ENCODE measurements around the gene CRISP3. TPM values are rescaled to one million over a fixed set of nuclear protein-coding genes. Genes with fewer than 3 reads are reported as not detected.

The CRISP3 gene
- total RNA-seq, 1 donor from 2014 or later = not detected

DNA sequence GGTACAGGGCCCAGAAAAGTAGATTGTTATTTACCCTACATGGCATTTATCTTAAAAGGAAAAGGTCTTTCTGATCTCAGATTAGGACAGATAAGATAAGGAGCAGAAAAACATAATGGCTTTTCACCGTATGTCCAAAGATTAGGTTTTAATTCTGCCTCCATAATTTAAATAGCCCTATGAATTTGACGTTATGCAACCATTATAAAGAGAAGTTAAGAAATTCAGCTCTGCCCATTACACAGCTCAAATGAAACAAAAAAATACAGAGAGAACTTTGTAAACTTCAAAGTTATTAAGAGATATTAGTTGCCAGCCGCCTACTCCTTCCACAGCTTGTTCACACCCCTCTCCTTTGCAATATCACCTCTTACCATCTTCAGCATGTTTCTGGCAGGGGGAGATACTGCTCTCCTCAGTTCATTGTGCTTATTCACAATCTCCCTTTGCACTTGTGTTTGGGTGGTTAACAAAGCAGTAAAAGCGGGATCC lies 8.1 kb downstream of the CRISP3 start:
- TF ChIP-seq, protein P1, sequence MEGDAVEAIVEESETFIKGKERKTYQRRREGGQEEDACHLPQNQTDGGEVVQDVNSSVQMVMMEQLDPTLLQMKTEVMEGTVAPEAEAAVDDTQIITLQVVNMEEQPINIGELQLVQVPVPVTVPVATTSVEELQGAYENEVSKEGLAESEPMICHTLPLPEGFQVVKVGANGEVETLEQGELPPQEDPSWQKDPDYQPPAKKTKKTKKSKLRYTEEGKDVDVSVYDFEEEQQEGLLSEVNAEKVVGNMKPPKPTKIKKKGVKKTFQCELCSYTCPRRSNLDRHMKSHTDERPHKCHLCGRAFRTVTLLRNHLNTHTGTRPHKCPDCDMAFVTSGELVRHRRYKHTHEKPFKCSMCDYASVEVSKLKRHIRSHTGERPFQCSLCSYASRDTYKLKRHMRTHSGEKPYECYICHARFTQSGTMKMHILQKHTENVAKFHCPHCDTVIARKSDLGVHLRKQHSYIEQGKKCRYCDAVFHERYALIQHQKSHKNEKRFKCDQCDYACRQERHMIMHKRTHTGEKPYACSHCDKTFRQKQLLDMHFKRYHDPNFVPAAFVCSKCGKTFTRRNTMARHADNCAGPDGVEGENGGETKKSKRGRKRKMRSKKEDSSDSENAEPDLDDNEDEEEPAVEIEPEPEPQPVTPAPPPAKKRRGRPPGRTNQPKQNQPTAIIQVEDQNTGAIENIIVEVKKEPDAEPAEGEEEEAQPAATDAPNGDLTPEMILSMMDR (IDR thresholded peaks at IDR 0.05; ENCODE audit: insufficient read depth, low read depth, low read length) = no peak
- H3K9ac ChIP-seq (ENCODE audit: low read length) = no peak overlapping the region
- Mint-ChIP-seq H3K27ac (ENCODE audit: unreplicated experiment) (no peak overlapping the region), H3K9me3 (ENCODE audit: unreplicated experiment) (no peaks in the 10 kb centered on the region), H3K4me3 (ENCODE audit: unreplicated experiment) (no peak overlapping the region), H3K36me3 (ENCODE audit: low read depth, unreplicated experiment) (no peaks in the 10 kb centered on the region), H3K4me1 (ENCODE audit: low read depth, unreplicated experiment) (no peaks in the 10 kb centered on the region), H3K27me3 (ENCODE audit: low read depth, unreplicated experiment) (no peaks in the 10 kb centered on the region)
- H4K20me1 ChIP-seq (ENCODE audit: insufficient read depth, low read length) = no peaks in the 10 kb centered on the region
- H3K4me3 ChIP-seq (ENCODE audit: insufficient read depth, low read depth, low read length) = no peak overlapping the region
- H3K36me3 ChIP-seq (ENCODE audit: insufficient read depth, low read length) = no peaks in the 10 kb centered on the region
- H3K4me2 ChIP-seq (ENCODE audit: low read length) = no peak overlapping the region
- no peak for FAIRE-seq
- no peak overlapping the region for H3K27ac ChIP-seq (ENCODE audit: low read depth, low read length)
- H3K27me3 ChIP-seq (ENCODE audit: insufficient read depth, low read length) = no peaks in the 10 kb centered on the region
- no peaks in the 10 kb centered on the region for H3K79me2 ChIP-seq (ENCODE audit: insufficient read depth, low read length)
- no peak overlapping the region for H2AFZ ChIP-seq (ENCODE audit: low read depth, low read length)
- H3K4me1 ChIP-seq (ENCODE audit: insufficient read depth, low read length) = no peaks in the 10 kb centered on the region
- DNase-seq (ENCODE audit: low read depth) = no peak
- no peaks in the 10 kb centered on the region for H3K9me3 ChIP-seq (ENCODE audit: insufficient read depth, low read depth, low read length)

DNA sequence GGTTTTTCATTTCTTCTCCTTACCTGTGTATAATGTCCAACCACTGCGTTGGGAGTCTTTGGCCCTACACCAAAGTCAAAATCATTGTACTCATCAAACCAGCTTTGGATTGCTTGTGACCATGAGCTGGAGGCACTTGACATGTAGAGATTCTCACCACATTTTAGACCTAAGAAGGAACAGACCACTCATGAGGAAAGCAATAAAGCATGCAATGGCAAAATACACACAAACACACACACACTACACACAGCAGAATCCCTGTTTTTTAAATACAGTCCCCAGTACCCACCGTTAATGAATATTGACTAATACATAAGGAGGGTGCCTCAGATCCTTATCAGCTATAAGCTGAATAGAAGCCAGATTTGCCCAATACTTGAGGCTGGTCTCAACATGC lies 10.5 kb downstream of the CRISP3 start:
- Histone ChIP-seq H3K9me3 (ENCODE audit: insufficient read depth, low read depth, low read length) (no peaks in the 10 kb centered on the region), H3K79me2 (ENCODE audit: insufficient read depth, low read length) (no peaks in the 10 kb centered on the region), H3K27me3 (ENCODE audit: insufficient read depth, low read length) (no peaks in the 10 kb centered on the region), H3K36me3 (ENCODE audit: insufficient read depth, low read length) (no peaks in the 10 kb centered on the region), H3K27ac (ENCODE audit: low read depth, low read length) (no peak overlapping the region), H3K4me2 (ENCODE audit: low read length) (no peak overlapping the region), H3K4me3 (ENCODE audit: insufficient read depth, low read depth, low read length) (no peak overlapping the region), H3K4me1 (ENCODE audit: insufficient read depth, low read length) (no peaks in the 10 kb centered on the region), H3K9ac (ENCODE audit: low read length) (no peak overlapping the region), H4K20me1 (ENCODE audit: insufficient read depth, low read length) (no peaks in the 10 kb centered on the region), H2AFZ (ENCODE audit: low read depth, low read length) (no peak overlapping the region)
- no peak for DNase-seq (ENCODE audit: low read depth)
- Mint-ChIP-seq H3K36me3 (ENCODE audit: low read depth, unreplicated experiment) (no peaks in the 10 kb centered on the region), H3K27me3 (ENCODE audit: low read depth, unreplicated experiment) (no peaks in the 10 kb centered on the region), H3K4me1 (ENCODE audit: low read depth, unreplicated experiment) (no peaks in the 10 kb centered on the region), H3K27ac (ENCODE audit: unreplicated experiment) (no peak overlapping the region), H3K4me3 (ENCODE audit: unreplicated experiment) (no peak overlapping the region), H3K9me3 (ENCODE audit: unreplicated experiment) (no peaks in the 10 kb centered on the region)
- TF ChIP-seq, protein P1 (IDR thresholded peaks at IDR 0.05; ENCODE audit: insufficient read depth, low read depth, low read length) = no peak
- no peak for TF ChIP-seq EZH2 (IDR thresholded peaks at IDR 0.05; ENCODE audit: insufficient read depth, low read length)
- no peak for FAIRE-seq

DNA sequence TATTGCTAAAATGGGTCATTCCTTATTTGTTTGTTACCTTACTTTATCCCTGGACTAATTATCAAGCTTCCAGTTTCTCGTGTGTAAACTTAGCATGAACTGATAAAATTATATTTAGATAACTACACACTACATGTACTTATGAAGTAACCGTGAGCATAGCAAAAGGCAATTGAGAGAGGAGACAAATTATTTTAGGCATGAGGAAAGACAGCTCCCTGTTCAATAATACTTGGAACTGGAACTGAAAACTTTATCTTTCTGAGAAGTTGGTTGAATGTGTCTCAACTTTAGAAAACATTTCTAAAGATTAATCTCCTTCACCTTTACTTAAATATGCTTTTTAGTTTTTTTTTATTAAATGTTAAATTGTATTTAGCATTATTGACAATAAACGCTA lies 11.4 kb downstream of the CRISP3 start:
- no peaks in the 10 kb centered on the region for H3K27me3 Mint-ChIP-seq (ENCODE audit: low read depth, unreplicated experiment)
- TF ChIP-seq, protein P1 (IDR thresholded peaks at IDR 0.05; ENCODE audit: insufficient read depth, low read depth, low read length) = no peak
- no peak for TF ChIP-seq EZH2 (IDR thresholded peaks at IDR 0.05; ENCODE audit: insufficient read depth, low read length)
- H3K9me3 ChIP-seq (ENCODE audit: insufficient read depth, low read depth, low read length) = no peaks in the 10 kb centered on the region
- H3K4me2 ChIP-seq (ENCODE audit: low read length) = no peak overlapping the region
- no peaks in the 10 kb centered on the region for H3K4me1 ChIP-seq (ENCODE audit: insufficient read depth, low read length)
- no peaks in the 10 kb centered on the region for H3K36me3 ChIP-seq (ENCODE audit: insufficient read depth, low read length)
- H3K27ac ChIP-seq (ENCODE audit: low read depth, low read length) = no peak overlapping the region
- no peak overlapping the region for H2AFZ ChIP-seq (ENCODE audit: low read depth, low read length)
- no peak overlapping the region for H3K4me3 ChIP-seq (ENCODE audit: insufficient read depth, low read depth, low read length)
- no peak for DNase-seq (ENCODE audit: low read depth)
- H4K20me1 ChIP-seq (ENCODE audit: insufficient read depth, low read length) = no peaks in the 10 kb centered on the region
- H3K36me3 Mint-ChIP-seq (ENCODE audit: low read depth, unreplicated experiment) = no peaks in the 10 kb centered on the region
- no peaks in the 10 kb centered on the region for H3K9me3 Mint-ChIP-seq (ENCODE audit: unreplicated experiment)
- no peak overlapping the region for H3K9ac ChIP-seq (ENCODE audit: low read length)
- no peak overlapping the region for H3K4me3 Mint-ChIP-seq (ENCODE audit: unreplicated experiment)
- FAIRE-seq = no peak
- H3K27ac Mint-ChIP-seq (ENCODE audit: unreplicated experiment) = no peak overlapping the region
- no peaks in the 10 kb centered on the region for H3K4me1 Mint-ChIP-seq (ENCODE audit: low read depth, unreplicated experiment)
- no peaks in the 10 kb centered on the region for H3K79me2 ChIP-seq (ENCODE audit: insufficient read depth, low read length)
- H3K27me3 ChIP-seq (ENCODE audit: insufficient read depth, low read length) = no peaks in the 10 kb centered on the region
